AG09319 (cell line): ENCODE results near the gene MAP4K5.
"Not testable (repeated sequence)": the region's sequence is repeated elsewhere in the genome, so short reads cannot be mapped to it uniquely, and the experiment has no call there.

Experiments used
- DNase-seq: peaks from one replicate; pipeline ENCODE4 v3.0.0-alpha.2; 2010; ENCODE audit warnings: low read depth; ENCODE audit errors: extremely low read depth
- TF ChIP-seq, protein P1 (sequence below): IDR thresholded peaks from 2 replicates; pipeline ENCODE4 v1.5.1; 2011; ENCODE audit warnings: low read depth, mild to moderate bottlenecking, inconsistent platforms, low read length, moderate library complexity

MAP4K5 gene

DNA sequence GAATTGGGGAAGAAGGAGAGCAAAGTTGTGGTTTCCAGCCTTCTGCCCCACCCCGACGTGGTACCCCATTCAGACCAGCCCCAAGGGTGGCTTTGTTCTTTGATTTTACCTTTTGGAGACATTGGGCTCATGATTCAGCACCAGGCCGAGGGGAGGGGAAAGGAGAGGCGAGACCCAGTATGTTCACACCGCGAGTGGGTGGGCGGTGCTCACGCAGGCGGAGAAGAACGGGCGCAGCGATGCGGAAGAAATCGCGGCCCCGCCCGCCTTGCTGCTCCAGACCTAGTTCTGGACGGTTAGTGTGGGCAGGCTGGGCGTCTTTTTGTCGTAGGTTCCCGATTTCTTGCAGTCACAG is 28.5 kb upstream of the MAP4K5 start:
- no peak for DNase-seq
- TF ChIP-seq, protein P1, sequence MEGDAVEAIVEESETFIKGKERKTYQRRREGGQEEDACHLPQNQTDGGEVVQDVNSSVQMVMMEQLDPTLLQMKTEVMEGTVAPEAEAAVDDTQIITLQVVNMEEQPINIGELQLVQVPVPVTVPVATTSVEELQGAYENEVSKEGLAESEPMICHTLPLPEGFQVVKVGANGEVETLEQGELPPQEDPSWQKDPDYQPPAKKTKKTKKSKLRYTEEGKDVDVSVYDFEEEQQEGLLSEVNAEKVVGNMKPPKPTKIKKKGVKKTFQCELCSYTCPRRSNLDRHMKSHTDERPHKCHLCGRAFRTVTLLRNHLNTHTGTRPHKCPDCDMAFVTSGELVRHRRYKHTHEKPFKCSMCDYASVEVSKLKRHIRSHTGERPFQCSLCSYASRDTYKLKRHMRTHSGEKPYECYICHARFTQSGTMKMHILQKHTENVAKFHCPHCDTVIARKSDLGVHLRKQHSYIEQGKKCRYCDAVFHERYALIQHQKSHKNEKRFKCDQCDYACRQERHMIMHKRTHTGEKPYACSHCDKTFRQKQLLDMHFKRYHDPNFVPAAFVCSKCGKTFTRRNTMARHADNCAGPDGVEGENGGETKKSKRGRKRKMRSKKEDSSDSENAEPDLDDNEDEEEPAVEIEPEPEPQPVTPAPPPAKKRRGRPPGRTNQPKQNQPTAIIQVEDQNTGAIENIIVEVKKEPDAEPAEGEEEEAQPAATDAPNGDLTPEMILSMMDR = no peak

DNA sequence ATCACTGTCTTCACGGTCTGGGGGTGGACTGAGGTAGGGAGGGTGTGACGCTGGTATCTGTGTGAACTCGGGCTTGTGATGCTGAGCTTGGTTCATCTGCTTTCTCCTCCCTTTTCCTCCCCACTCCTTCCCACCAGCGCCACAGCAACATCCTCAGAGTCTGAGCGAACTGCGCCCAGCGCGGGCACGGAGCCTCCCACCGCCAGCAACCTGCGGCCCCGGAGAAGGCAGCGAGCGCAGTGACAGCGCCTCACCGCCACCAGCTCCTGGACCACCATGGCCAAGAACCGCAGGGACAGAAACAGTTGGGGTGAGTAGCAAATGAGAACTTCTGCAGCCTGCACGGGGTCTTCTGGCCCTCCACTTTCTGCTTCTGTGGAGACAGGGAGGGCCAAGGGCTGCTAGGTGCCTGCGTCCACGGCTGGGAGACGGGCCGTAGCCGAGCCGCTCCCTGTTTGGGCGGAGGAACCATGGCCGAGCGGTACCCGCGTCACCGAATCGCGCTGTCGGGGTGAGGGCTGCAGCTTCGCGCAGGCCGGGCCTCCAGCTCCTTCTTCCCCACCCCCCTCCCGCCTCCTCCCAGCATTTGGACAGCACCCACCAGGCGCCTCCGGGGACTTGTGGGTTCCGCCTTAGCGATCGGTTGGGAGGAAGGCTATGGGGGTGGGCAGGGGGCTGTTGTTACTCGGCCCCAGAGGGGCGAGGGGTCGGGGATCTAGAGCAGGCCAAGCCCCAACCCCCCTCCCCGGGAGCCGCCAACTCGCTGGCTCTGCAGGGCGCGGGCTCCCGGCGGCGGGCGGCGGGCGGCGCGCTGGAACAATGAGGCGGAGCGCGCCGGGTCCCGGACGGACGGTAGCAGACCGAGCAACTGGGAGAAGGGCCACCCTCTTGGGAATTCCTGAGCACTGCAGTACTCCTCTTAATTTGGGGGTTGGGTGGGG is 27.9 kb upstream of the MAP4K5 start, which contains the start of gene ATL1:
ATL1 (plus strand) TSS at position 156 of the 941 bp plus-strand sequence; CDS start at position 277, 121 bp downstream.
- TF ChIP-seq, protein P1 = no peak
- DNase-seq = peak; percentile 14

DNA sequence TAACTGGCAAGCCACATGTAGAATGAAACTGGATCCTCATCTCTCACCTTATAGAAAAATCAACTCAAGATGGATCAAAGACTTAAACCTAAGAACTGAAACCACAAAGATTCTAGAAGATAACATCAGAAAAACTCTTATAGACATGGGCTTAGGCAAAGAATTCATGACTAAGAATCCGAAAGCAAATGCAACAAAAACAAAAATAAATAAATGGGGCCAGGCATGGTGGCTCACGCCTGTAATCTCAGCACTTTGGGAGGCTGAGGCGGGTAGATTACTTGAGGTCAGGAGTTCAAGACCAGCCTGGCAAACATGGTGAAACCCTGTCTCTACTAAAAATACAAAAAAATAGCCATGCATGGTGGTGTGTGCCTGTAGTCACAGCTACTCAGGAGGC is 20.4 kb upstream of the MAP4K5 start:
- not testable (repeated sequence) for DNase-seq

DNA sequence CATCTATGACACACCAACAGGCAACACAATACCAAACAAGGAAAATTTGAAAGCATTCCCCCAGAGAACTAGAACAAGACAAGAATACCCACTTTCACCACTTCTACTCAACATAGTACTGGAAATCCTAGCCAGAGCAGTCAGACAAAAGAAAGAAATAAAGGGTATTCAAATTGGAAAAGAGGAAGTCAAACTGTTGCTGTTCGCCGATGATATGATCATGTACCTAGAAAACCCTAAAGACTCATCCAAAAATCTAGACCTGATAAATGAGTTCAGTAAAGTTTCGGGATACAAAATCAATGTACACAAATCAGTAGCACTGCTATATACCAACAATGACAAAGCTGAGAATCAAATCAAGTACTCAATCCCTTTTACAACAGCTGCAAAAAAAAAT is 19.5 kb upstream of the MAP4K5 start:
- no peak for DNase-seq
- TF ChIP-seq, protein P1 = no peak

DNA sequence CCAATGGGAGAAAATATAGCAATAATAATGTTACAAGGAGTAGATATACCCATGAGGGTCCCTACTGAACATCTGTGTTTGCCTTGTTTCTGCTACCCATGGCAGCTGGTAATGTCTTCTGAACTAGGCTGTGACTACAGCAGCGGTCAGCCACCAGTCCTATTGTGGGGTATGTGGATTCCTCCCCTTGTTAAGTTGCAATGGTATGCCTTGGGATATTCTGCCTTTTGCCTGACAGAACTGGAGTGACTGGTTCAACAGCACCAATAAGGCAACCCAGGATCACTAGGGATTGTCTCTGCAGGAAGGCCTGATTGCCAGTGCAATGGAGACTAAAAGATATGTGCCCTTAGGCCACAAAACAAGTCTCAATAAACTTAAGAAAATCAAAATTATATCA is 17.9 kb upstream of the MAP4K5 start:
- TF ChIP-seq, protein P1 = no peak
- DNase-seq = no peak

GRCh38 chr14:50545618-50546017 is 13.2 kb upstream of the MAP4K5 start:
- TF ChIP-seq, protein P1 = no peak
- no peak for DNase-seq

- TF ChIP-seq, protein P1 = no peak
Measured at GRCh38 chr14:50544911-50545310, 12.5 kb upstream of the MAP4K5 start.

More at GRCh38 chr14:50544911-50545310, 12.5 kb upstream of the MAP4K5 start:
- no peak for DNase-seq
